ENCODE results near the gene EFCAB6. TPM values are rescaled to one million over a fixed set of nuclear protein-coding genes. Genes with fewer than 3 reads are reported as not detected.

EFCAB6 gene
- total RNA-seq, 1 donor from 2014 or later: 1.8 TPM

DNA sequence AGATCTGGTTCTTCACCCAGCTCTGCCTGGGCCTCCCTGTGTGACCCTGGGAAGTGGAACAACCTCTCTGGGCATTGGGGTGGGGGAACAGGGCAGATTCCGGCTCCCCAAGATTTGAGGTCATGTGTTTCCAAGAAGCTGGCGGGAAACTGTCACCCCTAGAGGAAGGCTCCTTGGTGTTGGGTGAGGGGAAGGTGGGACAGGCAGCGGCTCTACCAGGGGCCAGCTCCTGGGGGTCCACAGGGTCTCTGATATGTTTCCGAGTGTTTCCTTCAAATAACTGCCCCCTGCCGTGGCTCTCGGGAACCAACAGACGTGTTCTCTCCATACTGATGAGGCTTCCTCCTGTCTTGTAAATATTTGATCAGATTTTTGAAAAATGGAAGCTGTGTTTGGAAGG, 321.8 kb downstream of the EFCAB6 start:
- H3K27ac ChIP-seq (replicated peaks): no peak overlapping the region
- DNase-seq: no peak
- H3K9me3 ChIP-seq (replicated peaks): no peaks in the 10 kb centered on the region
- no peaks in the 10 kb centered on the region for H3K4me1 ChIP-seq
- TF ChIP-seq, protein P1, sequence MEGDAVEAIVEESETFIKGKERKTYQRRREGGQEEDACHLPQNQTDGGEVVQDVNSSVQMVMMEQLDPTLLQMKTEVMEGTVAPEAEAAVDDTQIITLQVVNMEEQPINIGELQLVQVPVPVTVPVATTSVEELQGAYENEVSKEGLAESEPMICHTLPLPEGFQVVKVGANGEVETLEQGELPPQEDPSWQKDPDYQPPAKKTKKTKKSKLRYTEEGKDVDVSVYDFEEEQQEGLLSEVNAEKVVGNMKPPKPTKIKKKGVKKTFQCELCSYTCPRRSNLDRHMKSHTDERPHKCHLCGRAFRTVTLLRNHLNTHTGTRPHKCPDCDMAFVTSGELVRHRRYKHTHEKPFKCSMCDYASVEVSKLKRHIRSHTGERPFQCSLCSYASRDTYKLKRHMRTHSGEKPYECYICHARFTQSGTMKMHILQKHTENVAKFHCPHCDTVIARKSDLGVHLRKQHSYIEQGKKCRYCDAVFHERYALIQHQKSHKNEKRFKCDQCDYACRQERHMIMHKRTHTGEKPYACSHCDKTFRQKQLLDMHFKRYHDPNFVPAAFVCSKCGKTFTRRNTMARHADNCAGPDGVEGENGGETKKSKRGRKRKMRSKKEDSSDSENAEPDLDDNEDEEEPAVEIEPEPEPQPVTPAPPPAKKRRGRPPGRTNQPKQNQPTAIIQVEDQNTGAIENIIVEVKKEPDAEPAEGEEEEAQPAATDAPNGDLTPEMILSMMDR (IDR thresholded peaks at IDR 0.05; ENCODE audit: borderline replicate concordance): no peak
- no peak overlapping the region for H3K4me3 ChIP-seq
- no peaks in the 10 kb centered on the region for H3K36me3 ChIP-seq
- intact Hi-C loops (cut with micrococcal nuclease): no loop called here
- H3K27me3 ChIP-seq (ENCODE audit: low read depth): peaks cover 76% of the 10 kb centered on the region

DNA sequence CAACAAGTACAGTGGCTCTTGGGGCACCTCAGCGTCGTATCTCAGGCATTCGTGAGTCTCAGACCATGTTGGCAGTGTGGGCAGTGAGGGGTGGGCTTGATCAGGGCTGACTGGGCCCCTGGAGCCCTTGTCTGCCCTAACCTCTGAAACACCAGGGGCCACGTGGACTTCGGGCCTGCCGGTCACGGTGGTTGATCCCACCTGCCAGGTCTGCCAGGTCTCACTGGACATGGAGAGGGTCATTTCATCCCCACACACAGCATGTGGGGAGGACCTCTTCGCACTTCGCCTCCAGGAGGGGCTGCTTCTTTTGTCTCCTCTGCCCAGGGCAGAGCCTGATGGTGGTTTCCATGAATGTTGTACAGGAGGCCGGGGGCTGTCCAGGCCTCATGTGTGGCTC, 323.2 kb downstream of the EFCAB6 start:
- DNase-seq: no peak
- Histone ChIP-seq H3K36me3 (no peaks in the 10 kb centered on the region), H3K4me3 (no peak overlapping the region), H3K27me3 (ENCODE audit: low read depth) (peaks cover 86% of the 10 kb centered on the region), H3K4me1 (no peaks in the 10 kb centered on the region), H3K27ac (replicated peaks) (no peak overlapping the region), H3K9me3 (replicated peaks) (no peaks in the 10 kb centered on the region)
- intact Hi-C loops (cut with micrococcal nuclease): no loop called here
- TF ChIP-seq, protein P1 (IDR thresholded peaks at IDR 0.05; ENCODE audit: borderline replicate concordance): no peak

DNA sequence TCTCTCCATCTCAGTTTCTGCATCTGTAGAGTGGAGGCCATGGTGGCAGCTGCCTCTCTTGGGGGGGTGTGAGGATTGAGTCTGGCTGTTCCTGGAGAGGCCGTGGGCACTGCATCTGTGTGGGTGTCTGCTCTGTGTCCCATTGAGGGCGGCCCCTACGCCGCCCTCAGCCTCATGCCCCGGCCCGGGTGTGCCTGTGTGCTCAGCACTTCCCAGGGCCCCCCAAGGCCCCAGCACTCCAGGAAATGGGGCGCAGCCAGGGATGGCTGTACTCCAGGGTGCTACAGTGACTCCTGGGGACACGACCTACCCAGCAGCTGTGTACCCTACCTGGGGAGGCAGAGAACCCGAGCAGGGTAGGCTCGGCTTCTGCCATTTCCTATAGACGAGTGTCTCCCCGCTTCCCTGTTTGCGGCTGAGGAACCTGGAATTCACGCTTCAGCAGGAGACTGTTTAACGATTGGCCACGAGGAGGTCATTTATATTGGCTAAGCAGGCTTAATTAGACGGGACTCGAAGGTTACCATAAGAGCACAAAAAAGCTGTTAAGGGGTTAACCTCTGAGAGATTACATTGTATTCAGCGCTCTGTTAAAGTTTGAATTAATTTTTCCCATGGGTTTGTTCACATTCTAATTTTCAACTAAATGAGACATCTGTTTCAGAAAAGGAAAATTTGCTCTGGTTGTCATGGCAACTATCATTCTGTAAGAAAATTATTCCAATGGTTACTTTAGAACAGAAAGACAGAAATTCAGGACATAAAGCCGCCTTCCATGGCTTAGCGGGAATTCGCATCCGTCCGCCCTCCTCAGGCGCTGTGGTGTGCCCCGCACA, 323.9 kb downstream of the EFCAB6 start:
- intact Hi-C loops (cut with micrococcal nuclease): no loop called here
- no peak overlapping the region for H3K4me3 ChIP-seq
- H3K27ac ChIP-seq (replicated peaks): no peak overlapping the region
- peaks cover 88% of the 10 kb centered on the region for H3K27me3 ChIP-seq (ENCODE audit: low read depth)
- TF ChIP-seq, protein P1 (IDR thresholded peaks at IDR 0.05; ENCODE audit: borderline replicate concordance): no peak
- no peaks in the 10 kb centered on the region for H3K36me3 ChIP-seq
- no peaks in the 10 kb centered on the region for H3K9me3 ChIP-seq (replicated peaks)
- no peak for DNase-seq
- H3K4me1 ChIP-seq: no peaks in the 10 kb centered on the region

DNA sequence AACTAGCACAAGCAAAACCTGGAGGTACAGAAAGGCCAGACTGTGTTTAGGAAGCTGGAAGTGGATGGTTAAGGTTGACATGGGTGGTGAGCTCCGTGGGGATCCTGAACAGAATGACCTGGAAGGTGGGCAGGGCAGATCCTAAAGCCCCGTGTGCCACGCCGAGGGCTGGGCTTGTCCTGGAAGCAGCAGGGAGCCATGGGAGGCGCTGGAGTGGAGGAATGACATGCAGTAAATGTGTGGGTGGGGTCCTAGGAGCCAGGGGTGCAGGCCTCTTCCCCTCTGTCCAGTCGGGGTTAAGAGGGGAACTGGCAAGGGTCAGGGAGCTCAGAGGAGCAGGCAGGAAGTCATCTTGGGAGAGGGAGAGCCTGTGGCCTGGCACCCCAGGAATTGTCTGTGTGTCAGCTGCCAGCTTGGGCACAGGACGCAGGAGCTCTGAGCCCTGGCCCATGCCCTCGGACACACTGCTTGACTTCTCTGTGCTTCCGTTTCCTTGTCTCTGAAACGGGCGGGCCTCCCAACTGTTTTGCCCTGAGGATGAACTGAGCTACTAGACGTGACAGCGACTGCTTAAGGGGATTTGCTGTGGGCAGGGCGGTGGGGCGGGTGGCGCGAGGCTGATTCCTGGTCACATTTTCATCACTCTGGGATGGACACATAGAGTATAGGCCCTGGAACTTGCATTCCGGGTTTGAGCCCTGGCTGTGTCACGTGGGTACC, 324.6 kb downstream of the EFCAB6 start:
- Histone ChIP-seq H3K4me1 (no peaks in the 10 kb centered on the region), H3K27me3 (ENCODE audit: low read depth) (peaks cover 88% of the 10 kb centered on the region), H3K4me3 (no peak overlapping the region), H3K9me3 (replicated peaks) (no peaks in the 10 kb centered on the region), H3K27ac (replicated peaks) (no peak overlapping the region), H3K36me3 (no peaks in the 10 kb centered on the region)
- no peak for DNase-seq
- intact Hi-C loops (cut with micrococcal nuclease): no loop called here
- TF ChIP-seq, protein P1 (IDR thresholded peaks at IDR 0.05; ENCODE audit: borderline replicate concordance): no peak

DNA sequence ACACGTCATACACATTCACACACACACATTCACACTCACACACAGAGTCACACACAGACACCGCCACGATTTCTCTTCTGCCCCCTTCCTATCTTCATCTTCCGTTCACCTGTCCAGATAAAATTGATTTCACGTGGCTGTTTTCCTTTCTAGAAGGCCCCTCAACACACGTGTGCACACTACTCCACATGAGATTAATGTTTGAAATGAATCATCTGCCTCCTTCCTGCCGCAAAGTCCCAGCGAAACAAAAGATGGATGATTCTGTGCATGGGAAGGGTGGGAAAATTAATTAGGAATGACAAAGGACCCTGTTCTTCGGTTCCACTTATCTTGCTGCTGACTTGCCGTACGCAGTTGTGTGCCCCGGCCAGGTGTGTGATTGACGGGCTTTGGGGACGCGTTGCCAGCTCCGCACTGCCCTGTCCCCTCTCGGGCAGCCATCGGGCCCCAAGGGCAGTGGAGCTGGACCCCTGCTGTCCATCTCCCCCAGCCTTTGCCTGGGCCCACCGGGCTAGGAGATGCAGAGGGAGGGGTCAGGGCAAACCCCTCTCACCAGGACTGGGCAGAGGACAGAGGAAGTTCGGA, 326.5 kb downstream of the EFCAB6 start:
- Histone ChIP-seq H3K9me3 (replicated peaks) (no peaks in the 10 kb centered on the region), H3K36me3 (no peaks in the 10 kb centered on the region), H3K27ac (replicated peaks) (no peak overlapping the region), H3K4me3 (no peak overlapping the region), H3K4me1 (no peaks in the 10 kb centered on the region), H3K27me3 (ENCODE audit: low read depth) (peaks cover 89% of the 10 kb centered on the region)
- intact Hi-C loops (cut with micrococcal nuclease): no loop called here
- DNase-seq: no peak
- TF ChIP-seq, protein P1 (IDR thresholded peaks at IDR 0.05; ENCODE audit: borderline replicate concordance): no peak
